K562 (cell line): ENCODE measurements around the gene GON4L. TPM values are rescaled to one million over a fixed set of nuclear protein-coding genes. Genes with fewer than 3 reads are reported as not detected.
A peak's percentile ranks its signal among the peaks of the same experiment; 100 is the strongest.

Source experiments
- ARID1B ChIP-seq: fragments of 450-650 bp; IDR thresholded peaks from 2 replicates; pipeline ENCODE4 v1.6.1; 2016; ENCODE audit warnings: antibody characterized with exemption, mild to moderate bottlenecking, inconsistent platforms
- NUFIP1 ChIP-seq: fragments of 450-650 bp; IDR thresholded peaks from 2 replicates; pipeline ENCODE4 v1.6.1; 2018; ENCODE audit not compliant: partially characterized antibody
- POLR2A ChIP-seq: fragments of 450-650 bp; conservative IDR thresholded peaks from 2 replicates; pipeline ENCODE4 v1.6.1; 2016
- SLC30A9 ChIP-seq: fragments of 250-450 bp; sonication (Bioruptor Pico); IDR thresholded peaks from 2 replicates; pipeline ENCODE4 v1.8.0; 2022; ENCODE audit warnings: mild to moderate bottlenecking, moderate library complexity
- TAF1 ChIP-seq: IDR thresholded peaks from 2 replicates; pipeline ENCODE4 v1.6.1; 2011; ENCODE audit warnings: mild to moderate bottlenecking, low read length, moderate library complexity; ENCODE audit not compliant: insufficient read depth, control insufficient read depth, severe bottlenecking; ENCODE audit errors: extremely low read depth
- XRCC4 ChIP-seq: IDR thresholded peaks from one replicate; pipeline ENCODE4 v1.6.1; 2011; ENCODE audit not compliant: insufficient read depth, insufficient read length; ENCODE audit errors: extremely low read depth
- polyA plus RNA-seq, 8 experiments: library from polyadenylated mRNA; depleted of rRNA in 4 of 8; stranded (reverse) in 5 of 8; unstranded in 3 of 8; fragments of >200 nt; fragmentation: Nextera tagmentation in 2 of 8; fragmentation: Illumina TruSeq in 1 of 8; extraction: Ambion mirVana in 2 of 8; extraction: Trizol in 1 of 8; gene quantifications; 2 replicates each; pipeline versions ENCODE4 v1.2.1 to v1.2.3, GENCODE V29; 2011 to 2014; ENCODE audit warnings: inconsistent platforms in 1 of 8, missing spikeins in 1 of 8
- total RNA-seq, 7 experiments: library from RNA; depleted of rRNA in 6 of 7; stranded (reverse); fragments of >200 nt in 6 of 7; fragmentation: Illumina TruSeq in 2 of 7; extraction: Trizol in 2 of 7; gene quantifications; 2 replicates each; pipeline versions ENCODE4 v1.2.1 to v1.2.3, GENCODE V29; 2011 to 2021; ENCODE audit warnings: low replicate concordance in 1 of 7
- TF ChIP-seq, protein P1 (sequence below), 2 experiments: fragments of 200-800 bp in 1 of 2; sonication (Bioruptor generic) in 1 of 2; sonication (generic) in 1 of 2; formaldehyde crosslinking in 1 of 2; IDR thresholded peaks in 1 of 2; conservative IDR thresholded peaks in 1 of 2; 2 replicates each; pipeline versions ENCODE4 v1.5.0 to v1.6.1; 2016 to 2020; ENCODE audit warnings: missing compliant biosample characterization in 1 of 2, missing genetic modification characterization in 1 of 2, missing genetic modification reagents in 1 of 2
- TF ChIP-seq, protein P2 (sequence below): IDR thresholded peaks from 3 replicates; pipeline ENCODE4 v1.6.1; 2011; ENCODE audit warnings: borderline replicate concordance, mild to moderate bottlenecking, moderate library complexity; ENCODE audit not compliant: insufficient read length; ENCODE audit errors: extremely low read depth
- TF ChIP-seq, protein P3 (sequence below), 2 experiments: IDR thresholded peaks in 1 of 2; conservative IDR thresholded peaks in 1 of 2; 2 replicates each; pipeline ENCODE4 v1.6.1; 2016; ENCODE audit warnings: low read depth in 2 of 2, mild to moderate bottlenecking in 1 of 2, missing compliant biosample characterization in 1 of 2, missing genetic modification characterization in 1 of 2, moderate library complexity in 1 of 2
- TF ChIP-seq, protein P4 (sequence below), 2 experiments: fragments of 450-650 bp in 1 of 2; IDR thresholded peaks; 2 replicates each; pipeline ENCODE4 v1.6.1; 2011 to 2017; ENCODE audit warnings: low read depth in 2 of 2, antibody characterized with exemption in 1 of 2, borderline replicate concordance in 1 of 2, low read length in 1 of 2, mild to moderate bottlenecking in 1 of 2, mixed read lengths in 1 of 2; ENCODE audit not compliant: control insufficient read depth in 1 of 2
- TF ChIP-seq, protein P5 (sequence below), 3 experiments: IDR thresholded peaks in 2 of 3; conservative IDR thresholded peaks in 1 of 3; 2 replicates each; pipeline ENCODE4 v1.5.1; 2011 to 2012; ENCODE audit warnings: low read length in 3 of 3, mild to moderate bottlenecking in 3 of 3, control low read depth in 2 of 3, improper control_type of control experiment in 1 of 3, inconsistent platforms in 1 of 3, low read depth in 1 of 3, mixed read lengths in 1 of 3, moderate library complexity in 1 of 3; ENCODE audit not compliant: insufficient read depth in 2 of 3

The GON4L gene
- total and polyA plus RNA-seq, 9 of the 15 experiments (the other 6 are each of a cell fraction or from before 2014, with no cell fraction given), result 20.2 to 47.4 (median 33.6) TPM

DNA sequence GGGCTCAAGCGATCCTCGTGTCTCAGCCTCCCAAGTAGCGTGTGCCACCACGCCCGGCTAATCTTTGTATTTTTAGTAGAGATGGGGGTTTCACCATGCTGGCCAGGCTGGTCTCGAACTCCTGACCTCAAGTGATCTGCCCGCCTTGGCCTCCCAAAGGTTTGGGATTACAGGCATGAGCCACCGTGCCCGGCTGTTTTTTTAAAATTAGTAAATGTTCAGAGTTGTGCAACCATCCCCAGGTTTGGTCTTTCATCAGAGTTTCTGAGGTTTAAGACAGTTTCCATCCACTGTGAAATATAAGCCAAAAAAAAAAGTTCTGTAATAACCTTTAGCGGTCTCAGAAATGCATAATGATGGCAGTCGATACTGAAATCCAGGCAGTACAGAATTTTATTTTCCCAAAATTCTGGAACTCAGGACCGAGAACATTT, 1.8 kb upstream of the GON4L start (continued):
- TF ChIP-seq, protein P1, sequence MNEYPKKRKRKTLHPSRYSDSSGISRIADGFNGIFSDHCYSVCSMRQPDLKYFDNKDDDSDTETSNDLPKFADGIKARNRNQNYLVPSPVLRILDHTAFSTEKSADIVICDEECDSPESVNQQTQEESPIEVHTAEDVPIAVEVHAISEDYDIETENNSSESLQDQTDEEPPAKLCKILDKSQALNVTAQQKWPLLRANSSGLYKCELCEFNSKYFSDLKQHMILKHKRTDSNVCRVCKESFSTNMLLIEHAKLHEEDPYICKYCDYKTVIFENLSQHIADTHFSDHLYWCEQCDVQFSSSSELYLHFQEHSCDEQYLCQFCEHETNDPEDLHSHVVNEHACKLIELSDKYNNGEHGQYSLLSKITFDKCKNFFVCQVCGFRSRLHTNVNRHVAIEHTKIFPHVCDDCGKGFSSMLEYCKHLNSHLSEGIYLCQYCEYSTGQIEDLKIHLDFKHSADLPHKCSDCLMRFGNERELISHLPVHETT (CRISPR knock-in tag; conservative IDR thresholded peaks at IDR 0.05 in 1 of 2, IDR thresholded peaks at IDR 0.05 in 1 of 2), result peak in 1 of 2 experiments; percentile 22; a peak in 1 of 4 replicates
- TF ChIP-seq, protein P2, sequence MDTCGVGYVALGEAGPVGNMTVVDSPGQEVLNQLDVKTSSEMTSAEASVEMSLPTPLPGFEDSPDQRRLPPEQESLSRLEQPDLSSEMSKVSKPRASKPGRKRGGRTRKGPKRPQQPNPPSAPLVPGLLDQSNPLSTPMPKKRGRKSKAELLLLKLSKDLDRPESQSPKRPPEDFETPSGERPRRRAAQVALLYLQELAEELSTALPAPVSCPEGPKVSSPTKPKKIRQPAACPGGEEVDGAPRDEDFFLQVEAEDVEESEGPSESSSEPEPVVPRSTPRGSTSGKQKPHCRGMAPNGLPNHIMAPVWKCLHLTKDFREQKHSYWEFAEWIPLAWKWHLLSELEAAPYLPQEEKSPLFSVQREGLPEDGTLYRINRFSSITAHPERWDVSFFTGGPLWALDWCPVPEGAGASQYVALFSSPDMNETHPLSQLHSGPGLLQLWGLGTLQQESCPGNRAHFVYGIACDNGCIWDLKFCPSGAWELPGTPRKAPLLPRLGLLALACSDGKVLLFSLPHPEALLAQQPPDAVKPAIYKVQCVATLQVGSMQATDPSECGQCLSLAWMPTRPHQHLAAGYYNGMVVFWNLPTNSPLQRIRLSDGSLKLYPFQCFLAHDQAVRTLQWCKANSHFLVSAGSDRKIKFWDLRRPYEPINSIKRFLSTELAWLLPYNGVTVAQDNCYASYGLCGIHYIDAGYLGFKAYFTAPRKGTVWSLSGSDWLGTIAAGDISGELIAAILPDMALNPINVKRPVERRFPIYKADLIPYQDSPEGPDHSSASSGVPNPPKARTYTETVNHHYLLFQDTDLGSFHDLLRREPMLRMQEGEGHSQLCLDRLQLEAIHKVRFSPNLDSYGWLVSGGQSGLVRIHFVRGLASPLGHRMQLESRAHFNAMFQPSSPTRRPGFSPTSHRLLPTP, result no peak
- TF ChIP-seq SLC30A9, result no peak
- TF ChIP-seq, protein P3, sequence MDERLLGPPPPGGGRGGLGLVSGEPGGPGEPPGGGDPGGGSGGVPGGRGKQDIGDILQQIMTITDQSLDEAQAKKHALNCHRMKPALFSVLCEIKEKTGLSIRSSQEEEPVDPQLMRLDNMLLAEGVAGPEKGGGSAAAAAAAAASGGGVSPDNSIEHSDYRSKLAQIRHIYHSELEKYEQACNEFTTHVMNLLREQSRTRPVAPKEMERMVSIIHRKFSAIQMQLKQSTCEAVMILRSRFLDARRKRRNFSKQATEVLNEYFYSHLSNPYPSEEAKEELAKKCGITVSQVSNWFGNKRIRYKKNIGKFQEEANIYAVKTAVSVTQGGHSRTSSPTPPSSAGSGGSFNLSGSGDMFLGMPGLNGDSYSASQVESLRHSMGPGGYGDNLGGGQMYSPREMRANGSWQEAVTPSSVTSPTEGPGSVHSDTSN (CRISPR knock-in tag; IDR thresholded peaks at IDR 0.05; ENCODE audit: low read depth), result no peak
- TF ChIP-seq, protein P3 (tag; conservative IDR thresholded peaks at IDR 0.05; ENCODE audit: low read depth), result 0 out of 2 replicates have a peak, but pooled peaks have one; percentile 7
- no peak for TF ChIP-seq NUFIP1
- TF ChIP-seq POLR2A, result no peak
- no peak for TF ChIP-seq XRCC4
- TF ChIP-seq, protein P4, sequence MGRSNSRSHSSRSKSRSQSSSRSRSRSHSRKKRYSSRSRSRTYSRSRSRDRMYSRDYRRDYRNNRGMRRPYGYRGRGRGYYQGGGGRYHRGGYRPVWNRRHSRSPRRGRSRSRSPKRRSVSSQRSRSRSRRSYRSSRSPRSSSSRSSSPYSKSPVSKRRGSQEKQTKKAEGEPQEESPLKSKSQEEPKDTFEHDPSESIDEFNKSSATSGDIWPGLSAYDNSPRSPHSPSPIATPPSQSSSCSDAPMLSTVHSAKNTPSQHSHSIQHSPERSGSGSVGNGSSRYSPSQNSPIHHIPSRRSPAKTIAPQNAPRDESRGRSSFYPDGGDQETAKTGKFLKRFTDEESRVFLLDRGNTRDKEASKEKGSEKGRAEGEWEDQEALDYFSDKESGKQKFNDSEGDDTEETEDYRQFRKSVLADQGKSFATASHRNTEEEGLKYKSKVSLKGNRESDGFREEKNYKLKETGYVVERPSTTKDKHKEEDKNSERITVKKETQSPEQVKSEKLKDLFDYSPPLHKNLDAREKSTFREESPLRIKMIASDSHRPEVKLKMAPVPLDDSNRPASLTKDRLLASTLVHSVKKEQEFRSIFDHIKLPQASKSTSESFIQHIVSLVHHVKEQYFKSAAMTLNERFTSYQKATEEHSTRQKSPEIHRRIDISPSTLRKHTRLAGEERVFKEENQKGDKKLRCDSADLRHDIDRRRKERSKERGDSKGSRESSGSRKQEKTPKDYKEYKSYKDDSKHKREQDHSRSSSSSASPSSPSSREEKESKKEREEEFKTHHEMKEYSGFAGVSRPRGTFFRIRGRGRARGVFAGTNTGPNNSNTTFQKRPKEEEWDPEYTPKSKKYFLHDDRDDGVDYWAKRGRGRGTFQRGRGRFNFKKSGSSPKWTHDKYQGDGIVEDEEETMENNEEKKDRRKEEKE (IDR thresholded peaks at IDR 0.05; ENCODE audit: borderline replicate concordance in 1 of 2, control insufficient read depth in 1 of 2, low read depth in 2 of 2, low read length in 1 of 2), result no peak
- 0 out of 2 replicates have a peak, but pooled peaks have one; percentile 16 for TF ChIP-seq ARID1B
- no peak for TF ChIP-seq TAF1
- TF ChIP-seq, protein P5, sequence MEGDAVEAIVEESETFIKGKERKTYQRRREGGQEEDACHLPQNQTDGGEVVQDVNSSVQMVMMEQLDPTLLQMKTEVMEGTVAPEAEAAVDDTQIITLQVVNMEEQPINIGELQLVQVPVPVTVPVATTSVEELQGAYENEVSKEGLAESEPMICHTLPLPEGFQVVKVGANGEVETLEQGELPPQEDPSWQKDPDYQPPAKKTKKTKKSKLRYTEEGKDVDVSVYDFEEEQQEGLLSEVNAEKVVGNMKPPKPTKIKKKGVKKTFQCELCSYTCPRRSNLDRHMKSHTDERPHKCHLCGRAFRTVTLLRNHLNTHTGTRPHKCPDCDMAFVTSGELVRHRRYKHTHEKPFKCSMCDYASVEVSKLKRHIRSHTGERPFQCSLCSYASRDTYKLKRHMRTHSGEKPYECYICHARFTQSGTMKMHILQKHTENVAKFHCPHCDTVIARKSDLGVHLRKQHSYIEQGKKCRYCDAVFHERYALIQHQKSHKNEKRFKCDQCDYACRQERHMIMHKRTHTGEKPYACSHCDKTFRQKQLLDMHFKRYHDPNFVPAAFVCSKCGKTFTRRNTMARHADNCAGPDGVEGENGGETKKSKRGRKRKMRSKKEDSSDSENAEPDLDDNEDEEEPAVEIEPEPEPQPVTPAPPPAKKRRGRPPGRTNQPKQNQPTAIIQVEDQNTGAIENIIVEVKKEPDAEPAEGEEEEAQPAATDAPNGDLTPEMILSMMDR (IDR thresholded peaks at IDR 0.05 in 2 of 3, conservative IDR thresholded peaks at IDR 0.05 in 1 of 3; ENCODE audit: insufficient read depth in 2 of 3, low read depth in 1 of 3, low read length in 3 of 3), result no peak
